IPS-11a (cell line): Measurements from ENCODE around the gene NMB.
A peak's percentile ranks its signal among the peaks of the same experiment; 100 is the strongest.
"Not testable (repeated sequence)": the region's sequence is repeated elsewhere in the genome, so short reads cannot be mapped to it uniquely, and the experiment has no call there.

ENCODE experiments used
- H3K4me3 ChIP-seq: one replicate; pipeline ENCODE4 v1.5.1; 2013; ENCODE audit warnings: low read depth, low read length, control low read depth

The NMB gene, protein sequence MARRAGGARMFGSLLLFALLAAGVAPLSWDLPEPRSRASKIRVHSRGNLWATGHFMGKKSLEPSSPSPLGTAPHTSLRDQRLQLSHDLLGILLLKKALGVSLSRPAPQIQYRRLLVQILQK

DNA sequence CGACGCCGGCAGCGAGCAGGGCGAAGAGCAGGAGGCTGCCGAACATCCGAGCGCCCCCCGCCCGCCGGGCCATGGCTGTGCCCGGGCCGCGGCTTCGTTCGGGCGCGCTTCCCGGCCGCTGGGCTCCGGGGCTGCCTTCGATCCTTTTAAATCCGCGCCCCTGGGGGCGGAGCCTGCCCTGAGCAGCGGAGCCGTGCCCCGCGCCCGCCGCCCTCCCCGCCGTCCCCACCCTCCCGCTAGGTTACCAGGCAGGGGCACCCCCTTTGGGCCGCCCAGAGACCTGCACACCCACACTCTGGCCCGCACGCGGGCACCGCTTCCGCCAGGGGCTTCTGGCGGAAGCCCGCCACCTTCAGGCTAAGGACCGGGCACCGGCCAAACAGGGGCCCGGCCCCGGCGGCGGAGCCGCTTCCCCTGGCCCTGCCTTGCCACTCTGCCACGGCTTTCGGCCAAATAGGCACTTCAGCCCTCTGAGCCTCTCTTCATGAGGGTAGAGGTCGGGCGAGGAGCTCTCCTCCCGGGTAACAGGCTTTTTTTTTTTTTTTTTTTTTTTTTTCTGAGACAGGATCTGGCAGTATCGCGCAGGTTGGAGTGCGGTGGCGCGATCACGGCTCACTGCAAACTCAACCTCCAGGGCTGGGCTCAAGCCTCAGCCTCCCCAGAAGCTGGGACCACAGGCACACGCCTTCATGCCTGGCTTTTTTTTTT, at the start of gene NMB:
Gene NMB, minus strand, starts transcription at position 120 of the 708 bp plus-strand sequence. Its CDS starts 47 bp downstream, at position 73.
- peak within 1 kb of the TSS; percentile 37 for H3K4me3 ChIP-seq

DNA sequence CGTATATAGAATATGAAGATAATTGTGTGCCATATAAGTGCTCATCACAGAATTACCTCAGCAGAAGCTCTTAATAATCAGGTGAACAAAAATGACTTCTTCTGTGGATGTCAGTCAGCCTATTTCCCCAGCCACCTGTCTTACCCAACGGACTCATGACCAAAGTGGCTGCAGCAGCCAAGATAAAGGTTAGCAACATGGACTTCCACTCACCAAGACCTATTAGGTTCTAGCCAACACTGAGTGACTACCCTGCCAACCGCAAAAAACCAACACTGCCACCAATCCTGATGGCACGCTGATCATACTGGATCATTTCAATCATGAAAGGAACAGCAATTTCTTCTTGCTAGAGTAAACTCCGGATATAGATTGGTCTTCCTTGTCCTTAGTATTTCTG, 45.8 kb upstream of the NMB start:
- H3K4me3 ChIP-seq = no peak overlapping the region

DNA sequence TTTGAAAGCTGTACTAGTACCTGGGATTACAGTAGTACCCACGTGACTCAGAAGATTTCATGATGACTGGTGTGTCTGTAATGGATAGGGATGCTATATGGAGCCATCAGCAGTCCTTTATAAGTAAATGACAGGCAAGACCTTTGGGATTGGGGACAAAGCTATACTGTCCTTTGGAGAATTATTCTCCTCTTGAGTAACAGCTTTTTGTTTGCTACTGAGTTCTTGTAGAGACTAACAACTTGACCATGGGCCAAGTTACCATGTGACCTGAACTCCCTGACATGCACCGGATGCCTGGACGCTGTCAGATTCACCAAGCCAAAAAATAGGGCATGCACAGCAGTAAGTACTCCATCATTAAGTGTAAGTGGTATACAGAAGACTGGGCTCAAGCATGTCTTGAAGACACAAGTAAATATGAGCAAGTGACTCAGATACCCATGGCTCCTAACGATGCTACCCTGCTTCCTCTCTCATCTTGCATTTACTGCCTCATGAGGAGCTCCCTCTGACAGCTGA, 45.0 kb upstream of the NMB start:
- H3K4me3 ChIP-seq = no peak overlapping the region

DNA sequence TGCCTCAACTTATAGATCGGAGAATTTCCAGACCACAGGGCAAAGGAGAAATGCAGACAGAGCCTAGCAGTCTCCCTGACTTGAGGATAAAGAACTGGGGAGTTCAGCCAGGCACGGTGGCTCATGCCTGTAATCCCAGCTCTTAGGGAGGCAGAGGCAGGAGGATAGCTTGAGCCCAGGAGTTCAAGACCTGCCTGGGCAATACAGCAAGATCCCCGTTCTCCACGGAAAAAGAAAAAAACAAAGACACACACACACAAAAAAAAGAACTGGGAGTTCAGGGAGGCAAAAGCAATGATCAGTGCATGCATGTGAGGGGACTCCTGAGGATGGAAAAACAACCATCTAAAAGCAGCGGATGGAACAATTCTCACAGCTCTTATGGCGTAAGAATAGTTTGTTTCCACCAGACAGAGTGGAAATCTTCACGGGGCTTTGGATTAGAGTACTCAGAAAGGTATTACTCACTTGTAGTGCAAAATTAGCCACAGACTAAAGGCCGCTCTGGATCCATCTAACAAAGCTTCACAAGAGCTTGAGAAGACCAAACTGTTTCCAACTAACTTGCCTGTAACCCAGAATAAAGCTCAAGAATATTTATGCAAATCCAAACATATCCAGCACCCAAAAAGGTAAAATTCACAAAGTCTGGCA, 41.7 kb upstream of the NMB start:
- H3K4me3 ChIP-seq = no peak overlapping the region

DNA sequence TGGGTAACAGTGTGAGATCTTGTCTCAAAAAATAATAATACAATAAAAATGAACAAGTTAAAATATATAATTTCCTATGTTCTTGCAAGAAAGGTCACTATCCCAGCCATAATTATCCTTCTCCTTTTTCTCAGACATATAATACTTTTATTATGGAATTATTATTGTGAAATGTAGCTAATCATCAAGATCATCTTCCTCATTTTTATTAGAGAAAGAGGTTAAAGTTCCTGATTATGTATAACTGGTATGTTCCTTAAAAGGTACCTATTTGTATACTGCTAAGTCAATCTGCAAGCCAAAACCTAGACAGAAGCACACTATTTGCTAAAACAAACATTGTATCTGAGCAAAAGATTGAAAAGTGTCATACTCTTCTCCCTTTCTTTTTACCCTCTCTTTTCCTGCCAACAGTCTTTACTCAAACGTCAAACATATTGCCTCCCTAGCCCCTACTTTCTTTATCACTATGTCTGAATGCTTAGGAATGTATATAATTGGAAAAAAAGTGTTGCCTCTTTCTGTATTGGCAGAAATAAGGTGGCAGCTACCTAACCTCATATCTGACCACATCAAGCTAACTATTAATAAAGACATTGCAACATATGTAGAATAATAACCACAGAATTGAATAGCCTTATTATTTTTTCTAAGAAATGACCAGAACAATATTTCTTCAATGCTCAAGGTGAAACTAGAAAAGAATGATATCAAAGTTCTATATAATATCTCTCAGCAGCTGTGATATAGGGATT, 39.4 kb upstream of the NMB start:
- H3K4me3 ChIP-seq = no peak overlapping the region

DNA sequence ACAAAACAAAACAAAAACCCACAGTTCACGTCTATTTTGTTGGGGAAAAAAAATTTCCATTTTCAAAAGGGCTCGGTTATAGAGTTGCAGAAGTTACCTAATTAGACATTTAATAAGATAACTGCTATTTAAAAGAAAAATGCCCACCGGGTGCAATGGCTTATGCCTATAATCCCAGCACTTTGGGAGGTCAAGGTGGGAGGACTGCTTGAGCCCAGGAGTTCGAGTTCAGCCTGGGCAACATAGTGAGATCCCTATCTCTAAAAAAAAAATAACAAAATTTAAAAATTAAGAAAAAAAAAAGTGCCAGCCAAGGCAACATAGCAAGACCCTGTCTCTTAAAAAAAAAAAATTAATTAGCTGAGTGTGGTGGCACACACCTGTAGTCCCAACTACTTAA, 38.8 kb upstream of the NMB start:
- H3K4me3 ChIP-seq = no peak overlapping the region

DNA sequence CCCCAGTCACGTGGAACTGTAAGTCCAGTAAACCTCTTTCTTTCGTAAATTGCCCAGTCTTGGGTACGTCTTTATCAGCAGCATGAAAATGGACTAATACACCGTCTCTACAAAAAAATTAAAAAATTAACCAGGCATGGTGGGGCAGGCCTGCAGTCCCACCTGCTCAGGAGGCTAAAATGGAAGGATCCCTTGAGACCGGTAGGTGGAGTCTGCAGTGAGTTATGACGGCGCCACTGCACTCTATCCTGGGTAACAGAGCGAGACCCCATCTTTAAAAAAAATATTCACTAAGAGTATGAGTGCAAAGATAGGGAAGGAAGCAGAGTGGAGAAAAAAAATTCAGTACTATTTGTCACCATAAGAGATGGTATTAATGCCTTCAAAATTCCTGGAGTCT, 32.3 kb upstream of the NMB start:
- no peak overlapping the region for H3K4me3 ChIP-seq

DNA sequence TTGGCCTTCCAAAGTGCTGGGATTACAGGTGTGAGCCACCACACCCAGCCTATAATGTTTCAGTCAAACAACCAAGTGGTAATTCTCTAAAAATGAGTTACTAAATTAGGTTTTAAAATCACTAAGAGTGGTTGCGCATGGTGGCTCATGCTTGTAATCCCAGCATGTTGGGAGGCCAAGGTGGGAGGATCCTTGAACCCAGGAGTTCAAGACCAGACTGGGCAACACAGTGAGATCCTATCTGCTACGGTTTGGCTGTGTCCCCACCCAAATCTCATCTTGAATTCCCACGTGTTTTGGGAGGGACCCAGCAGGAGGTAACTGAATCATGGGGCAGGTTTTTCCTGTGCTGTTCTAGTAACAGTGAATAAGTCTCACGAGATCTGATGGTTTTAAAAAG, 31.9 kb upstream of the NMB start:
- H3K4me3 ChIP-seq = no peak overlapping the region

DNA sequence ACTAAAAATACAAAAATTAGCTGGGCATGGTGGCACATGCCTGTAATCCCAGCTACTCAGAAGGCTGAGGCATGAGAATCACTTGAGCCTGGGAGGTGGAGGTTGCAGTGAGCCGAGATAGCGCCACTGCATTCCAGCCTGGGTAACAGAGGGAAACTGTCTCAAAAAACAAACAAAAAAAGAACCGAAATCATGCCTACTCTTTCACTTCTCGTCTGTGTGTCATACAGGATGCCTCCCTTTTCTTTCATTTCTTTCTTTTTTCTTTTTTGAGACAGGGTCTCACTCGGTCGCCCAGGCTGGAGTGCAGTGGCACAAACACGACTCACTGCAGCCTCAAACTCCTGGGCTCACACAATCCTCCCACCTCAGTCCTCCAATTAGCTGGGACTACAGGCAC, 28.4 kb upstream of the NMB start:
- H3K4me3 ChIP-seq = not testable (repeated sequence)

DNA sequence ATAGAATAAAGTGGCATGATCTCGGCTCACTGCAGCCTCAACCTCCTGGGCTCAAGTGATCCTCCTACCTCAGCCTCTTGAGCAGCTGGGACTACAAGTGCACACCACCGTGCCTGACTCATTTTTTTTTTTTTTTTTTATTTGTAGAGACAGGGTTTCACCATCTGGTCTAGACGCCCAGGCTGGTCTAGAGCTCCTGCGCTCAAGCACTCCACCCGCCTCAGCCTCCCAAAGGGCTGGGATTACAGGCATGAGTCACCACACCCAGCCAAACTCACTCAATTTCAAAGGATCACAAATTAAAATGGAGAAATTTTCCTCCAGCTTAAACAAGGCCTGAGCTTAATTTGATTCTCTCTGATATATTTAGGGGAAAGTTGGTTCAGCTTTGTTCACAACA, 27.3 kb upstream of the NMB start:
- no peak overlapping the region for H3K4me3 ChIP-seq

DNA sequence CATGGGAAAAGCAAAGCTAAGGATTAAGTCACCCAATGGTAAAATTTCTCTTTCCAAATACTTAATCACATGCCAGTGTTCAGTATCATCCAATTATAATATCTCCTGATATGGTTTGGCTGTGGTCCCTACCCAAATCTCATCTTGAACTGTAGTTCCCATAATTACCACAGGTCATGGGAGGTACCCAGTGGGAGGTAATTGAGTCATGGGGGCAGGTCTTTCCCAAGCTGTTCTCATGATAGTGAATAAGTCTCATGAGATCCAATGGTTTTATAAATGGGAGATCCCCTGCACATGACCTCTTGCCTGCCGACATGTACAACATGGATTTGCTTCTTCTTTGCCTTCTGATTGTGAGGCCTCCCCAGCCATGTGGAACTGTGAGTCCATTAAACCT, 26.1 kb upstream of the NMB start:
- H3K4me3 ChIP-seq = no peak overlapping the region

DNA sequence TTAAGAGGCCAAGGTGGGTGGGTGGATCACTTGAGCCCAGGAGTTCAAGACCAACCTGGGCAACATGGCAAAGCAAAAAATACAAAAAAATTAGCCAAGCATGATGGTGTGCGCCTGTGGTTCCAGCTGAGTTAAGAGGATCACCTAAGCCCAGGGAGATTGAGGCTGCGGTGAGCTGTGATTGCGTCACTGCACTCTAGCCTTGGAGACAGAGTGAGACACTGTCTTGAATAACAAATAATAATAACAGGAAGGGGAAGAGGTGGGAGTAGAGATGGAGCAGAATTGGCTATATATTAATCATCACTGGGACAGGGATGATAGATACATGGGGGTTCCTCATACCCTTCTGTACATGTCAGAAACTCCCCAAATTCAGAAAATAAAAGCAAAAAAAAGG, 23.8 kb upstream of the NMB start:
- H3K4me3 ChIP-seq = no peak overlapping the region

DNA sequence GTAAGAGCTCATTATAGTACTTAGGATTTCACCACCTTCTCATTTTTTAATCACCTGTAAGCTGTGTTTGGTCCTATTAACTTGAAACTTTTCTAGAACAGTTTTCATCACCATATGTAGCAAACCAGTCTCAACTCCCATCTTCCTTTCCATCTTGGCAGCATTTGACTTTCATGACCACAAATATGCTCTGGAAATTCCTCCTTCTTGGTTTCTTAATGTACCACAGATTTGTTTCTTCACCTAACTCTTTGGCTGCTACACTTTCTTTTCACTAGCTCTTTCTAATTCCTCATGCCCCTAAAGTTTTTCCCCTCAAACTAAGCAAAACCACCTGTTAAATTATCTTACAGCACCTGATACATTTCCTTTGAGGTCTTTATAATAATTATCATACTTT, 13.2 kb upstream of the NMB start:
- H3K4me3 ChIP-seq = no peak overlapping the region

DNA sequence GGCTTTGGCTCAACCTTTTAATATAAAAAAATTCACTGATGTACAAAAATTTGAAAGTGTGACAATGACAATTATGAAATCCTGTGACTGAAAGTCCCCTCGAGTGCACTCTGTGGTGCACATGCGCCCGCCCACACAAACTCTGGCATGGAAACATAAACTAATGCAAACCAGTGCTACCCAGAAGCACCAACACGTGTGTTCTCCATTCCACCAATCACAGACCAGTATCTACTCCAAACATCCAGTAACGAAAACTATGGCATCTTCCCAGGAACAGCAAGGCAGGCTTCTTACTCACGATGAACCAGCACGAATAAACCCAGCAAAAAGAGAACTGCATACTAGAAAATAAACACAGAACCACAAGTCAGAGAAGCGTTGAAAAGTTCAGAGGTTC, 11.7 kb upstream of the NMB start:
- no peak overlapping the region for H3K4me3 ChIP-seq

DNA sequence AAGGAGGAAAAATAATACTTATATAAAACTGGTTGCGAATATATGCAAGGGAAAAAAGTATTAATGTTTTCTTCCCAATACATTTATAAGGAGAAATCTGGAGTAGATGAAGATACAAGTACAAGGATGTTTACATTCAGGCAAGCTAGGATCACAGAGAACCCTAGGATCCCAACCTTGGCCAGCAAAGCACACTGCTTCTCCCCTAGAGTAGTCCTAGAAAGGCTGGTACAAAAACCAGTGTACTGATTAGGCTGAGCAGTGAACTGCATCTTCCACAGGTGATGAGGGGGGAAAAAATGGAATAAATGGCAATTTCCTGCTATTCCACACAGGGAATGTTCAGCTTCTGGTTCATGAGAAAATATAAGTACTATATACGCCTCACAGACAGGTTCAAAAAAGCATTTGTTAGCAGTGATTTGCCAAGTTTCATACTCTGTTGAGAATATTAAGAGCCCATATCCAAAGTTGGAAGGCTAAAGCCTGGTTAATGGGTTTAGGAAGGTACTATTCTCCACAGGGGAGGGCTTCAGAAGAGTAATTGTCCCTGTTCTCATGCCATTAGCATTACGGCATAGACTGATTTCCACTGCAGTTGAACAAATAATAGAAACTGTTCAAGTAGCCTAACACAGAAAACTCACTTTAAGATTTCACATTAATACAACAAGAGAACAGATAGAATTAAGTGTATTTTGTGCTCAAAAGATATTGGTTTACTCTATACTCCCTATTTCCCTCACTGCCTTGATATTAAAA, 10.4 kb upstream of the NMB start:
- H3K4me3 ChIP-seq = no peak overlapping the region

DNA sequence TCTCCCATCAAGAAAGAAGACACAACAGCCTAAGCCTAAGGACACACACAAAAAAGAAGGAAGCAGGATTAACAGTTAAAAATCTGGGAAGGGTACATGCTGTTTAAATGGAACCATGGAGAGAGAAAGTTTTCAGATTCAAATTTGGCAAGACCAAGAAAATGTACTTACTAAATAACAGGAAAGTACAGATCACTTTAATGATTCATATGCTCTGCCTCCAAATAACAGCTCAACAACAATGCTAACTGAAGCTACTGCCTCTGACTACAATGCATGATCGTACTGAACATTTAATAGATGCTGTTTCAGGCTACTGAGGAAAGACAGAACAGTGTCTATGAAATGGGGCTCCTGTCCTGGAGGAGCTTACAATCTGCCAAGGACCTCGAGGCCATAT, 8.4 kb upstream of the NMB start:
- no peak overlapping the region for H3K4me3 ChIP-seq

DNA sequence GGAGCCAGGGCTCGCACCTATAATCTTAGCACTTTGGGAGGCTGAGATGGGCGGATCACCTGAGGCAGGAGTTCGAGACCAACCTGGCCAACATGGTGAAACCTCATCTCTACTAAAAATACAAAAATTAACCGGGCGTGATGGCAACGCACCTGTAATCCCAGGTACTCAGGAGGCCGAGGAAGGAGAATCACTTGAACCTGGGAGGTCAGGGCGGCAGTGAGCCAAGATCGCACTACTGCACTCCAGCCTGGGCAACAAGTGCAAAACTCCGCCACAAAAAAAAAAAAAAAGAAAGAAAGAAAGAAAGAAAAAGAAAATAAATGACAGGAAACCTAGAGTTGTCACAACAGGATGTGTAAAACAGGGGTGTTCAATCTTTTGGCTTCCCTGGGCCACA, 3.0 kb upstream of the NMB start:
- H3K4me3 ChIP-seq = no peak overlapping the region

DNA sequence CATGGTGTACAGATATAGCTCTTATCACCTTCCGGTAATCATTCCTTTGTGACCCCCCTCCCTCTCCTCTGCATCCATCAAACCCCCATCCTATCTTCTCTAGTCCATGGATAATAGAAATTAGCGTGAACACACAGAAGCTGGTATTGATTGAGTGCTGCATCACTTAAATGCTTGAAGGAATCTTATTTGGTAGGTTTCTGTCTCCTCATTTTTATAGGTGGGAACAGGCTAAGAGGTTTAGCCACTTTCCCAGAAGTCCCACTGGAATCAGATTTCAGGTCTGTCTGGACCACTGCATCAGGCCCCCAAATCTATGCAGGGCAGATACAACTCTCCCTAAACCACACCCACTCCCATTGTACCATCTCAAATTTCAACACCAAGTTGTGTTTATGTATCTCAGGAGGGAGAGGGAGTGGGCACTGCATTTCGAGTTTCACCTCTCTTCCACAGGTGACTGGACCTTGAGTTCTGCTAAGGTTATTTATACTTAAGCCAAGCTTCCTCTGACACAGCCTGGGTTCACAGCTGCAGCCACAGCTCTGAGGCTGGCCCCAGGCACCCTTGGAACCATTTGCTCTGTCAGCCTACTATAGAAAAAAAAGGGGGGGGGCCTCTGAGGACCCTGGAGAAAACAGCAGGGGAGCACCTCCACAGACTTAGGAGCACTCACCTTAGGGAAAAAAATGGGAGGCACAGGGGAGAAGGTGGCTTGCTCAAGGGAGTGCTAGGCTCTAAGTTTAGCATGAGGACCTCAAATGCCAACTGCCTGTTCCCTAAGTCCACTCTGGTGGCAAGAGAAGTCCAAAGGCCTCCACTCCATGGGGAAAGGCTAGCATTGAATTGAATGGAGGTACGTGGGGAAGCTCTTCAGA, 2.1 kb upstream of the NMB start:
- H3K4me3 ChIP-seq = no peak overlapping the region

DNA sequence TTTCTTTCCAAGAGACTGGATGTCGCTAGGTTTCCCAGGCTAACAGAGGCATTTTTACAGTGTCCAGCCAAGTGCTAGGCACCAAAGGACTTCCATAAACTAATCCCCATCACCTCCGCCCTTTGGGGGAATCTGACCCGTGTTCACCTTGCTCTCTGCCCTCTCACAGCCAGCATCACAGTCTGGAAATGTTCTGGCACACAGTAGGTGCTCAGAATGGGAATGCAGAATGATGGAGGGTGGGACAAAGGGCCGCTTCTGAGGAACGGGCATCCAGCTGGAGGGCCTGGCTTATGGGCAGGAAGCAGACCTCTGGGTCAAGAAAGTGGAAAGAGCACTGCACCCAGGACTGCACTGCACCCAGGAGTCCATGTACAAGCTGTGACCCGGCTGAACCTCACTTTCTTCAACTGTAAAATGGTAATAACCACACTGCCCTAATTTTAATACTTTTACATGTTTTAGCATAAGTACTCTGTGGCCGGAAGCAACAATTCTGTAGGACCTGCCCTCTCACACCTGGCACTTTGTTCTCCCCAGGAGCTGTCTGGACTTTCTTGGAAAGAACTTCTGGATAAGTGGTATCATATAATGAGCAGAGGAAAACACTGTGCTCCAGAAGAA, 901 bp upstream of the NMB start:
- H3K4me3 ChIP-seq = no peak overlapping the region

DNA sequence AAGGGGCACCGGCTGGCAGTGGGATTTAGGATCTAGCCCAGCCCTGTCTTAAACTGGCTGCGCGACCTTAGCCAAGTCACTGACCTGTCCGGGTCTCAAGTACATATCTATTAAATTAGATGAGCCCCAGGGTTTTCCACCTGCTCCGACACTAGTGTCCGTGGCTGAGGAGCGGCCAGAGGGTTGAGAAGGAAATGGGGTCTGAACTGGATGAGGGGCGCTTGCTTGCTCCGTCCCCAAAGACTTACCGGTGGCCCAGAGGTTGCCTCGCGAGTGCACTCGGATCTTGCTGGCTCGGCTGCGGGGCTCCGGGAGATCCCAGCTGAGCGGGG, 285 bp downstream of the NMB start:
- H3K4me3 ChIP-seq = peak overlapping the region; percentile 37
